HAP-1 (cell line): ENCODE results near the gene BANF2.
"Not testable (repeated sequence)": the region's sequence is repeated elsewhere in the genome, so short reads cannot be mapped to it uniquely, and the experiment has no call there.

Source experiments
- DNase-seq, 2 experiments: peaks; one replicate each; pipeline ENCODE4 v3.0.0-alpha.2; 2016 to 2020; ENCODE audit warnings: low spot score in 2 of 2
- H3K27me3 ChIP-seq: fragments of 250-450 bp; sonication (Bioruptor Pico); 2 replicates; pipeline ENCODE4 v1.5.1; 2020; ENCODE audit warnings: low read depth, mild to moderate bottlenecking, moderate library complexity
- H3K36me3 ChIP-seq: fragments of 250-450 bp; sonication (Bioruptor Pico); replicated peaks from 2 replicates; pipeline ENCODE4 v1.5.1; 2020; ENCODE audit warnings: mild to moderate bottlenecking
- H3K4me1 ChIP-seq: fragments of 250-450 bp; sonication (Bioruptor Pico); 2 replicates; pipeline ENCODE4 v1.5.1; 2020; ENCODE audit warnings: mild to moderate bottlenecking
- H3K4me3 ChIP-seq: fragments of 250-450 bp; sonication (Bioruptor Pico); 2 replicates; pipeline ENCODE4 v1.5.1; 2020; ENCODE audit warnings: mild to moderate bottlenecking, moderate library complexity
- H3K9me3 ChIP-seq: fragments of 250-450 bp; sonication (Bioruptor Pico); 2 replicates; pipeline ENCODE4 v1.5.1; 2020; ENCODE audit warnings: mild to moderate bottlenecking, moderate library complexity
- in situ Hi-C: fragments of 300-500 bp; cut with MboI; formaldehyde crosslinking; loops from 3 replicates; pipeline ENCODE4 v1.14.3; 2020; ENCODE audit warnings: low sequenced_read_pairs, inconsistent platforms, mixed read lengths

Gene BANF2

GRCh38 chr20:17766226-17766625 is 66.5 kb downstream of the BANF2 start:
- no peaks in the 10 kb centered on the region; the same call in 1 of the 2 replicates for H3K4me1 ChIP-seq
- H3K27me3 ChIP-seq = no peaks in the 10 kb centered on the region
- no peak overlapping the region for H3K4me3 ChIP-seq
- in situ Hi-C loops = no loop called here
- H3K9me3 ChIP-seq = no peaks in the 10 kb centered on the region
- no peak for DNase-seq
- H3K36me3 ChIP-seq = no peaks in the 10 kb centered on the region

DNA sequence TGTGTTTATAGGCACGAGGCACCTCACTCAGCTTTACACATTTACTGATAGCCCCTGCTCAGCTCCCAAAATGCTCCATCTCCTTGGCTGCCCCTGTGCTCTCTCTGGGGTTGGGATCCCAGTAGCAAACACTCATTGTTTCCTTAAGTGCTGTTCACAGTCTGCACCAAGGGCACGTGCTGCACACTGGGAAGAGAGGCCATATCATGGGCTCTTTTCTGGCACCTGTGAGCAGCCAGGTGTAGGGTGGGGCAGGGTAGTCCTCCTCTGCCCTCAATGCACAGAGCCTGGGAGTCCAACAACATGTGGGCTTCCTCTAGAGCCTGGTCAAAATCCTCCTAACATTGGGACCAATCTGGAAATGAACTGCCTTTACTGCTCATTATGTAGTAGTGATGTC is 67.9 kb downstream of the BANF2 start:
- DNase-seq = no peak
- Histone ChIP-seq H3K27me3 (no peaks in the 10 kb centered on the region), H3K4me3 (no peak overlapping the region), H3K36me3 (no peaks in the 10 kb centered on the region), H3K9me3 (no peaks in the 10 kb centered on the region), H3K4me1 (peaks cover 9% of the 10 kb centered on the region)
- in situ Hi-C loops = no loop called here

- DNase-seq = no peak
- Histone ChIP-seq H3K9me3 (no peaks in the 10 kb centered on the region), H3K36me3 (no peaks in the 10 kb centered on the region), H3K4me1 (peaks cover 9% of the 10 kb centered on the region), H3K4me3 (no peak overlapping the region), H3K27me3 (no peaks in the 10 kb centered on the region)
- in situ Hi-C loops = no loop called here
Measured at GRCh38 chr20:17768271-17768670, 68.5 kb downstream of the BANF2 start.

GRCh38 chr20:17769716-17770115 is 70.0 kb downstream of the BANF2 start:
- H3K27me3 ChIP-seq, H3K4me1 ChIP-seq, in situ Hi-C loops, H3K9me3 ChIP-seq, DNase-seq, H3K4me3 ChIP-seq, H3K36me3 ChIP-seq: not testable (repeated sequence)

GRCh38 chr20:17771206-17772004 is 71.6 kb downstream of the BANF2 start:
- in situ Hi-C loops = no loop called here
- Histone ChIP-seq H3K4me3 (no peak overlapping the region), H3K9me3 (no peaks in the 10 kb centered on the region), H3K27me3 (no peaks in the 10 kb centered on the region), H3K36me3 (no peaks in the 10 kb centered on the region), H3K4me1 (peaks cover 9% of the 10 kb centered on the region)
- no peak for DNase-seq

DNA sequence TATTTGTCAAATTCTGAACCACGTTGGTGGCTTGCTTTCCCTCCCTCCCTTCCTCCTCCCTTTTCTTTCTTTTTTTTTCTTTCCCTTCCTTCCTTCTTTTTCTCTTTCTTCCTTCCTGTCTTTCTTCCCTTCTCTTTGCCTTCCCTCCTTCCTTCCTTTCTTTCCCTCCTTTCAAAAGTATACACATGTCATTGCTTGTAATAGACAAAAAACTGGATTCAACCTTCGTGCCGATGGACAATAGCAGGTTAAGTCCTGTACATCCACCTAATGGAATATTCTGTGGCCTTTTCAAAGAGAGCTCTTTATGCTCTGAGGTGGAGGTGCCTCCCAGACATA is 72.2 kb downstream of the BANF2 start:
- in situ Hi-C loops = no loop called here
- no peak for DNase-seq
- no peaks in the 10 kb centered on the region for H3K9me3 ChIP-seq
- no peak overlapping the region for H3K4me3 ChIP-seq
- peaks cover 9% of the 10 kb centered on the region for H3K4me1 ChIP-seq
- H3K36me3 ChIP-seq = no peaks in the 10 kb centered on the region
- no peaks in the 10 kb centered on the region for H3K27me3 ChIP-seq

DNA sequence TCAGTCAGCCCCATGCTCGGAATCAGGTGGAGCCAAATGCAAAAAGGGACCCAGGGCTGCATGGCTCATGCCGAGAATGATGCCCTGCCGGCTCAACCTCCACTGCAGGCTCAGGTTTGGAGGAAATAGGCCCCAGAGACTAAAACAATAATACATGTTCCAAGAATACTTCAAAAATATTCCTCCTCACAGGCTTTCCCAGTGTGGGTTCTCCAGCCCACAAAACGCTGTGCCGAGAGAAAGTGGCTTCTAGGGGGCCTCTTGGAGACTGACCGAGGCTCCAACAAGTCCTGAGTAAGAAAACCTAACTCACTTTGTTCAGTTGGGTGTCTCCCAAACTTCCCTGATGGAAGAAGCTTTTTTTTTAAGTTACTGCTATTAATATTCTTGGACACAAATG is 73.9 kb downstream of the BANF2 start:
- Histone ChIP-seq H3K27me3 (no peaks in the 10 kb centered on the region), H3K36me3 (no peaks in the 10 kb centered on the region), H3K4me1 (peaks cover 9% of the 10 kb centered on the region), H3K4me3 (no peak overlapping the region), H3K9me3 (no peaks in the 10 kb centered on the region)
- in situ Hi-C loops = no loop called here
- DNase-seq = no peak

DNA sequence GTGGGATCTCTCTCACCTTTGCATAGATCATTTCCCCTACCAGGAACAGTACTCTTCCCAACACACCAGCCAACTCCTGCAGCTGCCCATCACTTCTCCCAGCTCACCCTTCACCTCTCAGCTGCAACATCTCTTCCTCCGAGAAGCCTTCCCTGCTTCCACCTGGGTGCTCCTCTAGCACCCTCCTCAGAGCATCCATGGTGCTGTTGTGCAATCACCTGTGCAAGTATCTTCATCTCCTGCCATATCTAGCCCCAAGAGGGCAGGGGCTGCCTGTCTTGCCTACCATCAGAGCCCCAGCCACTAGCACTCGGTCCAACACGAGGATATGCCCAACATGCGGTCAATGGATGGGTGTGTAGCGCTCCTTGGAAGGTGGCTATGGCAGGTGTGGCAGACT is 75.8 kb downstream of the BANF2 start:
- no peak for DNase-seq
- in situ Hi-C loops = no loop called here
- H3K9me3 ChIP-seq = no peaks in the 10 kb centered on the region
- no peak overlapping the region for H3K4me3 ChIP-seq
- H3K4me1 ChIP-seq = peaks cover 9% of the 10 kb centered on the region
- H3K36me3 ChIP-seq = no peaks in the 10 kb centered on the region
- no peaks in the 10 kb centered on the region for H3K27me3 ChIP-seq

GRCh38 chr20:17776551-17776950 is 76.8 kb downstream of the BANF2 start:
- Histone ChIP-seq H3K36me3 (no peaks in the 10 kb centered on the region), H3K9me3 (no peaks in the 10 kb centered on the region), H3K4me3 (no peak overlapping the region), H3K27me3 (no peaks in the 10 kb centered on the region), H3K4me1 (peaks cover 9% of the 10 kb centered on the region)
- in situ Hi-C loops = no loop called here
- DNase-seq = no peak

GRCh38 chr20:17779011-17779410 is 79.2 kb downstream of the BANF2 start:
- H3K4me1 ChIP-seq, H3K27me3 ChIP-seq, in situ Hi-C loops, H3K4me3 ChIP-seq, H3K36me3 ChIP-seq, H3K9me3 ChIP-seq, DNase-seq: not testable (repeated sequence)

DNA sequence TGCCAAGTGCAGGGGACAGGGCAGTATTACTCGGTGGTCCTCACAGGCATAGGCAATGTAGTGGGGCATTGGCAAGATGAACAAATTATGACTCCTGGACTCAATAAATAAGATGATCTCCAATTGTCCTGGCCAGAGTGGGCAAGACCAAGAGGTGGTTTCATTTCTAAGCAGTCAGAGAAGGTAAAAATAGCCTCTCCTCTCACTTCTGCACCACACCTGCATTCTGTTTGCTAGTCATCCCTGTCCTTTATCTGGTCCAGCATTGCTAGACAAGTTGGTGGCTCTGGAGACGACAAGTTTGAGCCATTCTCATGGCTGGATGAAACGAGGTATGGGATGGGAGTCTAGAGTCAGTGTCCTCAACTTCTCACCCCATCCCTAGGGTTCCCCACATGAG is 83.0 kb downstream of the BANF2 start:
- no peak for DNase-seq
- H3K4me1 ChIP-seq = no peaks in the 10 kb centered on the region
- no peaks in the 10 kb centered on the region for H3K9me3 ChIP-seq
- in situ Hi-C loops = no loop called here
- no peaks in the 10 kb centered on the region for H3K27me3 ChIP-seq
- H3K36me3 ChIP-seq = no peaks in the 10 kb centered on the region
- no peak overlapping the region for H3K4me3 ChIP-seq

DNA sequence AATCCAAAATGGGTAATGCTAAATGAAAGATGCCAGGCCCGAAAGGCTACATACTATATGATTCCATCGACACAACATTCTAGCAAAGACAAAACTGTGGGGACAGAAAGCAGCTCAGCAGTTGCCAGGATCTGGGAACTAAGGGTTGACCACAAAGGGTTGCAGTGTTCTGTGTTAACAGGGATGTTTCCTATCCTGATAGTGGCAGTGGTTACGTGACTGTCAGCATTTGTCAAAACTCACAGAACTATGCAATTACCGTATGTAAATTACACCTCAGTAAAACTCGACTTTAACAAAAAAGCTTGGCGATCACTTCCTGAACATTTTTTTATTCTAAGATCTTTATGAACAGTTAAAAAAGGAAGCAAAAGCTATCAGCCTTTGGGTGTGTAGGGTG is 83.9 kb downstream of the BANF2 start:
- in situ Hi-C loops = no loop called here
- no peaks in the 10 kb centered on the region for H3K36me3 ChIP-seq
- H3K27me3 ChIP-seq = no peaks in the 10 kb centered on the region
- no peaks in the 10 kb centered on the region for H3K4me1 ChIP-seq
- H3K9me3 ChIP-seq = no peaks in the 10 kb centered on the region
- no peak overlapping the region for H3K4me3 ChIP-seq
- DNase-seq = no peak

DNA sequence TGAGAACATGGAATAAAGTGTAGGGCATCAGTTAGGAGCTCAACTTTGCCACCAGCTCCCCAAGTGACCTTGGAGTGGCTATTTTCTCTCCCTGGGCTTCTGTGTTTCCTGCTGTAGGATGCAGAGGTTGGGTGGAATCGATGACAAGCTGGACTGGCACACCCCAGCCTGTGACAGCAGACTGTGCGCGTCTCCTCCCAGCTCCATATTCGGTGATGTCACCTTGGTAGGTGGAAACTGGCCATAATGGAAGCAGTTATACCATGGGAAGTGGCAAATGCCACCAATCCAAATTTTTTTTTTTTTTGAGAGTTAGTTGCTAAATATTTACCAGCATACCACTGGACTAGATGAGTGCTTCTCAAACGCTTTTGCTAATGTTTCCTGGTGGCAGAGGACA is 85.2 kb downstream of the BANF2 start:
- no peak for DNase-seq
- no peak overlapping the region for H3K4me3 ChIP-seq
- no peaks in the 10 kb centered on the region for H3K27me3 ChIP-seq
- in situ Hi-C loops = no loop called here
- no peaks in the 10 kb centered on the region; the same call in 1 of the 2 replicates for H3K4me1 ChIP-seq
- no peaks in the 10 kb centered on the region for H3K36me3 ChIP-seq
- no peaks in the 10 kb centered on the region for H3K9me3 ChIP-seq
